OCI-LY3 (cell line): ENCODE data around the gene PML.

ENCODE experiments used
- H2AFZ ChIP-seq: fragments of 200-600, 300-600 bp; shearing (Covaris generic); 2 replicates; pipeline ENCODE4 v1.6.0; 2014; ENCODE audit warnings: antibody characterized with exemption, low read depth, low read length
- H3K27ac ChIP-seq: fragments of 200-600, 300-600 bp; sonication (generic); 2 replicates; pipeline ENCODE4 v1.5.1; 2014; ENCODE audit warnings: mild to moderate bottlenecking, low read length, moderate library complexity, mixed read lengths
- H3K27me3 ChIP-seq: fragments of 200-600, 300-600 bp; sonication (generic); 2 replicates; pipeline ENCODE4 v1.6.1; 2014; ENCODE audit warnings: low read depth, low read length, mixed read lengths
- H3K36me3 ChIP-seq: fragments of 200-600, 300-600 bp; sonication (generic); replicated peaks from 2 replicates; pipeline ENCODE3; 2014; ENCODE audit warnings: low read depth, low read length, mixed read lengths
- H3K4me1 ChIP-seq: fragments of 300-600, 200-600 bp; sonication (generic); 2 replicates; pipeline ENCODE4 v1.6.1; 2014; ENCODE audit warnings: low read length, mixed read lengths
- H3K4me2 ChIP-seq: fragments of 200-600, 300-600 bp; sonication (generic); 2 replicates; pipeline ENCODE4 v1.6.1; 2014; ENCODE audit warnings: low read length, mixed read lengths
- H3K4me3 ChIP-seq: fragments of 300-600, 200-600 bp; sonication (generic); 2 replicates; pipeline ENCODE4 v1.5.1; 2014; ENCODE audit warnings: antibody characterized with exemption, mild to moderate bottlenecking, low read length, moderate library complexity
- H3K79me2 ChIP-seq: fragments of 300-600, 200-600 bp; shearing (Covaris generic); 2 replicates; pipeline ENCODE4 v1.6.1; 2014; ENCODE audit warnings: mild to moderate bottlenecking, low read length, mixed read lengths
- H3K9ac ChIP-seq: fragments of 300-600, 200-600 bp; shearing (Covaris generic); 2 replicates; pipeline ENCODE4 v1.6.0; 2014; ENCODE audit warnings: mild to moderate bottlenecking, low read length, moderate library complexity
- H3K9me3 ChIP-seq: fragments of 200-600, 300-600 bp; shearing (Covaris generic); 2 replicates; pipeline ENCODE4 v1.6.1; 2014; ENCODE audit warnings: low read length, mixed read lengths; ENCODE audit not compliant: insufficient read depth
- H4K20me1 ChIP-seq: fragments of 200-600, 300-600 bp; sonication (generic); 2 replicates; pipeline ENCODE4 v1.6.1; 2016; ENCODE audit warnings: low read length, mixed read lengths; ENCODE audit not compliant: insufficient read depth
- EZH2phosphoT487 ChIP-seq: fragments of 200-600 bp; shearing (Covaris generic); IDR thresholded peaks from 2 replicates; pipeline ENCODE4 v1.6.1; 2018; ENCODE audit warnings: antibody characterized with exemption, mixed run types, low read depth
- TF ChIP-seq, protein P1 (sequence below): fragments of 200-600, 300-600 bp; sonication (generic); IDR thresholded peaks from 2 replicates; pipeline ENCODE4 v1.5.1; 2014; ENCODE audit warnings: antibody characterized with exemption, low read length, low read depth

The PML gene

GRCh38 chr15:73991726-73992593, 2.6 kb upstream of the PML start, which contains the start of gene STOML1:
STOML1 (minus strand) TSS chr15:73992295; CDS start chr15:73992223, 72 bp downstream.
- TF ChIP-seq, protein P1, sequence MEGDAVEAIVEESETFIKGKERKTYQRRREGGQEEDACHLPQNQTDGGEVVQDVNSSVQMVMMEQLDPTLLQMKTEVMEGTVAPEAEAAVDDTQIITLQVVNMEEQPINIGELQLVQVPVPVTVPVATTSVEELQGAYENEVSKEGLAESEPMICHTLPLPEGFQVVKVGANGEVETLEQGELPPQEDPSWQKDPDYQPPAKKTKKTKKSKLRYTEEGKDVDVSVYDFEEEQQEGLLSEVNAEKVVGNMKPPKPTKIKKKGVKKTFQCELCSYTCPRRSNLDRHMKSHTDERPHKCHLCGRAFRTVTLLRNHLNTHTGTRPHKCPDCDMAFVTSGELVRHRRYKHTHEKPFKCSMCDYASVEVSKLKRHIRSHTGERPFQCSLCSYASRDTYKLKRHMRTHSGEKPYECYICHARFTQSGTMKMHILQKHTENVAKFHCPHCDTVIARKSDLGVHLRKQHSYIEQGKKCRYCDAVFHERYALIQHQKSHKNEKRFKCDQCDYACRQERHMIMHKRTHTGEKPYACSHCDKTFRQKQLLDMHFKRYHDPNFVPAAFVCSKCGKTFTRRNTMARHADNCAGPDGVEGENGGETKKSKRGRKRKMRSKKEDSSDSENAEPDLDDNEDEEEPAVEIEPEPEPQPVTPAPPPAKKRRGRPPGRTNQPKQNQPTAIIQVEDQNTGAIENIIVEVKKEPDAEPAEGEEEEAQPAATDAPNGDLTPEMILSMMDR: peak; percentile 81
- no peak for TF ChIP-seq EZH2phosphoT487
- H3K79me2 ChIP-seq: peaks cover 56% of the 10 kb centered on the region
- peak within 1 kb of the TSS; percentile 44; the same call in 1 of the 2 replicates for H2AFZ ChIP-seq
- peaks cover 77% of the 10 kb centered on the region for H3K4me1 ChIP-seq
- H3K9me3 ChIP-seq: no peaks in the 10 kb centered on the region
- peaks cover 8% of the 10 kb centered on the region; the same call in 1 of the 2 replicates for H4K20me1 ChIP-seq
- peak within 1 kb of the TSS; percentile 89 for H3K4me2 ChIP-seq
- H3K36me3 ChIP-seq: peaks cover 9% of the 10 kb centered on the region
- peak within 1 kb of the TSS; percentile 91 for H3K27ac ChIP-seq
- no peaks in the 10 kb centered on the region for H3K27me3 ChIP-seq
- peak within 1 kb of the TSS; percentile 88 for H3K4me3 ChIP-seq
- H3K9ac ChIP-seq: peak within 1 kb of the TSS; percentile 76

DNA sequence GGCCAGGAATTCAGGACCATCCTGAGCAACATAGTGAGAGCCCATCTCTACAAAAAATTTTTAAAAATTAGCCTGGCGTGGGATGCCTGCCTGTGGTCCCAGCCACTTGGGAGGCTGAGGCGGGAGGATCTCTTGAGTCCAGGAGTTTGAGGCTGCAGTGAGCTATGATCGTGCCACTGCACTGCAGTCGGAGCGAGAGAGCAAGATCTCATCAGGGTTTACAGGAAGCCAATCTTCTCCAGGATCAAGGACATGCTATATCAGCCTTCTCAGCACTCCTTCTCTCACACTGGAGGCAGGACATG, 2.0 kb upstream of the PML start:
- Histone ChIP-seq H3K27ac (no peak overlapping the region), H3K9ac (peak overlapping the region; percentile 66), H3K4me3 (peak overlapping the region; percentile 73)

DNA sequence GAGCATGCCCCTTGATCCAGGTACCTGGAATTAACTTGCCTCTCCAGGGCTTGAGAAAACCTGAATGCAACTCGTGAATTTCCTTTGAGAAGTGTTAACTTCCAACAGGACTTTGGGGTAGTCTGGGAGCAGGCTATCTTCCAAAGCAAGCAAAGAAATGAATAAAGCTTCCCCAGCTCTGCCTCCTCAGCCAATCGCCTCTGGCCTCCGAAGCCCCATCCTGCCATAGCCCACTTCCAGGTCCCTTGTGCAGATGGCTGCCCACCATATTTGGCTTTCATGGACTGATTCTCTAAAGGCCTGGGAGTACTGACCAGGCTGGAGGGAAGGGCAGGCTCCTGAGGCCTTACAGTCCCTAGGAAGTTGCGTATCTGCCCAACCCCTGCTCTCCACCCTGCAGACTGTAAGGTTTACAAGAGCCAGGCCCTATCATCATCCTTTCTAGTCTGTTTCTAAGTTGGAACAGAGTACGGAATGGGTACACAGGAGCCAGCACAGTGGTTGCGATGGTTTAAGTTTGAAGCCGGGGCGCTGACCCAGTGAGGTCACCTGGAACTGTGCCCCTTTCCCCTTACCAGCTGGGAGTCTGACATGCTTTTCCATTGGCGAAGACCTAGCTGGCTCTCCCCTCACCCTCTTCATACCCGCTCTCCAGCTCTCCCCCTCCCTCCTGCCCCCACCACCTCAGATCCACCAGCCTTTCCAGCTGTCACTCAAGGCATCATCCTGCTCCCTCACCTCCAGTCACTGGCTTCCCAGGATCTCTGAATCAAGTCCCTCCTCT, 1.1 kb upstream of the PML start:
- H3K9ac ChIP-seq: peak overlapping the region; percentile 83
- peak overlapping the region; percentile 88 for H3K4me2 ChIP-seq
- TF ChIP-seq EZH2phosphoT487: no peak
- TF ChIP-seq, protein P1: no peak
- H3K4me1 ChIP-seq: peaks cover 69% of the 10 kb centered on the region
- H4K20me1 ChIP-seq: peaks cover 20% of the 10 kb centered on the region
- peak overlapping the region; percentile 85 for H3K4me3 ChIP-seq
- no peaks in the 10 kb centered on the region for H3K27me3 ChIP-seq
- no peak overlapping the region for H2AFZ ChIP-seq
- peaks cover 21% of the 10 kb centered on the region for H3K36me3 ChIP-seq
- H3K9me3 ChIP-seq: no peaks in the 10 kb centered on the region
- peaks cover 71% of the 10 kb centered on the region for H3K79me2 ChIP-seq
- no peak overlapping the region for H3K27ac ChIP-seq

More for the DNA sequence above, 2.0 kb upstream of the PML start:
- Histone ChIP-seq H4K20me1 (peaks cover 12% of the 10 kb centered on the region), H3K27me3 (no peaks in the 10 kb centered on the region), H3K9me3 (no peaks in the 10 kb centered on the region), H3K36me3 (peaks cover 13% of the 10 kb centered on the region), H3K4me2 (peak overlapping the region; percentile 88), H2AFZ (peak overlapping the region; percentile 44; the same call in 1 of the 2 replicates), H3K4me1 (peaks cover 77% of the 10 kb centered on the region), H3K79me2 (peaks cover 62% of the 10 kb centered on the region)
- TF ChIP-seq, protein P1: no peak
- TF ChIP-seq EZH2phosphoT487: no peak
